HepG2 (cell line): ENCODE results near the gene SAP130. TPM values are rescaled to one million over a fixed set of nuclear protein-coding genes. Genes with fewer than 3 reads are reported as not detected.
A peak's percentile ranks its signal among the peaks of the same experiment; 100 is the strongest.

Experiments
- FOXC1 ChIP-seq: sonication (generic); formaldehyde crosslinking; IDR thresholded peaks from 2 replicates; pipeline ENCODE4 v1.8.0; 2022; ENCODE audit warnings: mild to moderate bottlenecking, missing genetic modification reagents, borderline replicate concordance
- IKZF1 ChIP-seq: fragments of 450-650 bp; IDR thresholded peaks from 2 replicates; pipeline ENCODE4 v1.7.1; 2016
- SATB2 ChIP-seq: sonication (generic); formaldehyde crosslinking; IDR thresholded peaks from 2 replicates; pipeline ENCODE4 v1.5.0; 2020; ENCODE audit warnings: missing genetic modification reagents
- SP1 ChIP-seq, 2 experiments: fragments of 450-650 bp in 1 of 2; sonication (generic) in 1 of 2; formaldehyde crosslinking in 1 of 2; IDR thresholded peaks; 2 replicates each; pipeline versions ENCODE4 v1.4.0 to v1.6.1; 2016 to 2020; ENCODE audit warnings: missing genetic modification reagents in 1 of 2
- TBX2 ChIP-seq: sonication (generic); formaldehyde crosslinking; IDR thresholded peaks from 2 replicates; pipeline ENCODE4 v1.5.0; 2020; ENCODE audit warnings: missing genetic modification reagents, mild to moderate bottlenecking, borderline replicate concordance
- THAP11 ChIP-seq: IDR thresholded peaks from 2 replicates; pipeline ENCODE4 v1.6.1; 2016; ENCODE audit warnings: missing biosample characterization, missing genetic modification reagents
- ZBTB20 ChIP-seq: sonication (generic); formaldehyde crosslinking; IDR thresholded peaks from 2 replicates; pipeline ENCODE4 v1.8.1; 2023; ENCODE audit warnings: missing genetic modification reagents, low read depth, mild to moderate bottlenecking, borderline replicate concordance
- ZEB1 ChIP-seq: IDR thresholded peaks from 2 replicates; pipeline ENCODE4 v1.6.1; 2012; ENCODE audit warnings: mild to moderate bottlenecking, low read depth, inconsistent platforms; ENCODE audit not compliant: insufficient replicate concordance
- ZFP1 ChIP-seq: IDR thresholded peaks from 2 replicates; pipeline ENCODE4 v1.6.1; 2016
- ZNF124 ChIP-seq: sonication (generic); formaldehyde crosslinking; IDR thresholded peaks from 2 replicates; pipeline ENCODE4 v1.4.0; 2020; ENCODE audit warnings: missing genetic modification reagents
- ZNF230 ChIP-seq: sonication (generic); formaldehyde crosslinking; IDR thresholded peaks from 2 replicates; pipeline ENCODE4 v1.4.0; 2020; ENCODE audit warnings: mild to moderate bottlenecking, missing genetic modification reagents
- ZNF44 ChIP-seq: sonication (generic); formaldehyde crosslinking; IDR thresholded peaks from 2 replicates; pipeline ENCODE4 v1.5.1; 2020; ENCODE audit warnings: mild to moderate bottlenecking, missing genetic modification reagents
- ZNF446 ChIP-seq: sonication (generic); formaldehyde crosslinking; IDR thresholded peaks from 2 replicates; pipeline ENCODE4 v1.5.0; 2020; ENCODE audit warnings: mild to moderate bottlenecking, missing genetic modification reagents
- ZNF530 ChIP-seq: sonication (generic); formaldehyde crosslinking; IDR thresholded peaks from 2 replicates; pipeline ENCODE4 v1.5.0; 2020; ENCODE audit warnings: low read depth, mild to moderate bottlenecking, missing genetic modification reagents
- ZNF552 ChIP-seq: sonication (generic); formaldehyde crosslinking; IDR thresholded peaks from 2 replicates; pipeline ENCODE4 v1.9.0; 2022; ENCODE audit warnings: missing genetic modification reagents, mild to moderate bottlenecking, borderline replicate concordance
- ZNF598 ChIP-seq: sonication (generic); formaldehyde crosslinking; IDR thresholded peaks from 2 replicates; pipeline ENCODE4 v1.5.1; 2020; ENCODE audit warnings: mild to moderate bottlenecking, missing genetic modification reagents, borderline replicate concordance
- ZNF605 ChIP-seq: sonication (generic); formaldehyde crosslinking; IDR thresholded peaks from 2 replicates; pipeline ENCODE4 v1.8.0; 2022; ENCODE audit warnings: mild to moderate bottlenecking, missing genetic modification reagents
- ZNF776 ChIP-seq: sonication (generic); formaldehyde crosslinking; IDR thresholded peaks from 2 replicates; pipeline ENCODE4 v1.4.0; 2020; ENCODE audit warnings: mild to moderate bottlenecking, missing genetic modification reagents
- ZNF781 ChIP-seq: sonication (generic); formaldehyde crosslinking; IDR thresholded peaks from 2 replicates; pipeline ENCODE4 v1.5.1; 2020; ENCODE audit warnings: borderline replicate concordance, mild to moderate bottlenecking, missing genetic modification reagents; ENCODE audit errors: not compliant biosample characterization
- polyA plus RNA-seq, 8 experiments: library from polyadenylated mRNA; depleted of rRNA in 3 of 8; stranded (reverse) in 7 of 8; unstranded in 1 of 8; fragments of >200 nt; fragmentation: Illumina TruSeq in 4 of 8; extraction: Trizol in 4 of 8; gene quantifications; 2 replicates each; pipeline versions ENCODE4 v1.2.1 to v1.2.3, GENCODE V29; 2011 to 2016; ENCODE audit warnings: low read depth in 4 of 8, missing spikeins in 1 of 8, mixed read lengths in 1 of 8; ENCODE audit not compliant: insufficient read depth in 1 of 8
- total RNA-seq, 5 experiments: library from RNA; depleted of rRNA; stranded (reverse); fragments of >200 nt; fragmentation: Illumina TruSeq; extraction: Trizol; gene quantifications; 2 replicates each; pipeline ENCODE4 v1.2.3, GENCODE V29; 2016; ENCODE audit warnings: low read depth in 1 of 5
- TF ChIP-seq, protein P1 (sequence below), 2 experiments: IDR thresholded peaks; 2 replicates each; pipeline ENCODE4 v1.6.1; 2011 to 2012; ENCODE audit warnings: low read length in 2 of 2, borderline replicate concordance in 1 of 2, low read depth in 1 of 2, mild to moderate bottlenecking in 1 of 2, moderate library complexity in 1 of 2
- TF ChIP-seq, protein P2 (sequence below): sonication (generic); formaldehyde crosslinking; IDR thresholded peaks from 2 replicates; pipeline ENCODE4 v1.8.1; 2022; ENCODE audit warnings: low read depth, mild to moderate bottlenecking, missing genetic modification reagents
- TF ChIP-seq, protein P3 (sequence below): sonication (generic); formaldehyde crosslinking; IDR thresholded peaks from 2 replicates; pipeline ENCODE4 v1.4.0; 2020; ENCODE audit warnings: missing genetic modification reagents, low read depth, mild to moderate bottlenecking, borderline replicate concordance

The SAP130 gene
- total and polyA plus RNA-seq, 2 of the 13 experiments (the other 11 are each of a cell fraction or from before 2014, with no cell fraction given): 11.1 to 18.6 TPM

DNA sequence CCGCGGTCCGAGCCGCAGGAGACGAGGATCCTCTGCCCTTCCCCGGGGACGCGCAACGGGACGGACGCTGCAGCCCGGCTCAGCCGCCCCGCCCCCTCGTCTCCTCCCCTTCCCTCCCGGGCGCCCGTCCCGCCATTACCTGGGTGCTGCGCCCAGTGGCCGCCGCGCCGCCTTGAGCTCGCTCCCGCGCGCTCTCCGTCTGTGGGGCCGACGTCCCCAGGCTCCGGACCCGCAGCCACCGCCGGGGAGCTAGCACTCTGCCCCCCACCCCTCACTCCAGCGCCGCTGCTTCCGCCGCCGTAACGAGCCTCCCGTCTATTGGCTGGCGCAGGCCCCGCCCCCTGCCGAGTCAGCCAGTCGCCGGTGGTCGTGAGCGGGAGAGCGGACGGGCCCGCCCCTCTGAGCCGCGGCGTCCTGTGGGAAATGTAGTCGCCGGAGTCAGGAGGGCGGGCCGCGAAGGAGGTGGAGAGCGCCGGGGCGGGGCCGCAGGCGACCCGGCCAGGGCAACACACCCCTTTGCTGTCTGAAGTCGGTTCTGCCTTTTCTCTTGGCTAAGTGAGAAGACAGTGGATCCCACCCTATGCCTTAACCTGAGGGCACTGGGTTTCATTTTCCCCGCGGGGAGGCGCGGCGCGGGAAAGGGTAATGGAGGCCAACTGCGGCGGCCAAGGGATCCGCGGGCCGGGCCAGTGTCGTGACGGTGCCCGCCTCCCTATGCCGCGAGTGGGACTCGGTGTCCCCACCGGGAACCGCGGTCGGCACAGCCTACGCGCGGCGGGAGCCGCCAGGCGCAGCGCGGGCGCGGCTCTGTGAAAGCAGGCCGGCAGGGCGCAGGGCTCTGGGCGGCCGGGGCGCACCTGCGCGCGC, at the start of gene SAP130 (continued):
- TF ChIP-seq ZNF124 (CRISPR knock-in tag): peak; percentile 73; the same call in 1 of the 2 replicates
- TF ChIP-seq THAP11 (CRISPR knock-in tag): peak; percentile 99
- 0 out of 2 replicates have a peak, but pooled peaks have one; percentile 23 for TF ChIP-seq ZBTB20 (CRISPR knock-in tag)
- no peak for TF ChIP-seq ZEB1
- TF ChIP-seq FOXC1 (CRISPR knock-in tag): peak; percentile 64; the same call in 1 of the 2 replicates
- peak; percentile 31; the same call in 1 of the 2 replicates for TF ChIP-seq ZNF230 (CRISPR knock-in tag)
- TF ChIP-seq SATB2 (CRISPR knock-in tag): 0 out of 2 replicates have a peak, but pooled peaks have one; percentile 23
- TF ChIP-seq, protein P1, sequence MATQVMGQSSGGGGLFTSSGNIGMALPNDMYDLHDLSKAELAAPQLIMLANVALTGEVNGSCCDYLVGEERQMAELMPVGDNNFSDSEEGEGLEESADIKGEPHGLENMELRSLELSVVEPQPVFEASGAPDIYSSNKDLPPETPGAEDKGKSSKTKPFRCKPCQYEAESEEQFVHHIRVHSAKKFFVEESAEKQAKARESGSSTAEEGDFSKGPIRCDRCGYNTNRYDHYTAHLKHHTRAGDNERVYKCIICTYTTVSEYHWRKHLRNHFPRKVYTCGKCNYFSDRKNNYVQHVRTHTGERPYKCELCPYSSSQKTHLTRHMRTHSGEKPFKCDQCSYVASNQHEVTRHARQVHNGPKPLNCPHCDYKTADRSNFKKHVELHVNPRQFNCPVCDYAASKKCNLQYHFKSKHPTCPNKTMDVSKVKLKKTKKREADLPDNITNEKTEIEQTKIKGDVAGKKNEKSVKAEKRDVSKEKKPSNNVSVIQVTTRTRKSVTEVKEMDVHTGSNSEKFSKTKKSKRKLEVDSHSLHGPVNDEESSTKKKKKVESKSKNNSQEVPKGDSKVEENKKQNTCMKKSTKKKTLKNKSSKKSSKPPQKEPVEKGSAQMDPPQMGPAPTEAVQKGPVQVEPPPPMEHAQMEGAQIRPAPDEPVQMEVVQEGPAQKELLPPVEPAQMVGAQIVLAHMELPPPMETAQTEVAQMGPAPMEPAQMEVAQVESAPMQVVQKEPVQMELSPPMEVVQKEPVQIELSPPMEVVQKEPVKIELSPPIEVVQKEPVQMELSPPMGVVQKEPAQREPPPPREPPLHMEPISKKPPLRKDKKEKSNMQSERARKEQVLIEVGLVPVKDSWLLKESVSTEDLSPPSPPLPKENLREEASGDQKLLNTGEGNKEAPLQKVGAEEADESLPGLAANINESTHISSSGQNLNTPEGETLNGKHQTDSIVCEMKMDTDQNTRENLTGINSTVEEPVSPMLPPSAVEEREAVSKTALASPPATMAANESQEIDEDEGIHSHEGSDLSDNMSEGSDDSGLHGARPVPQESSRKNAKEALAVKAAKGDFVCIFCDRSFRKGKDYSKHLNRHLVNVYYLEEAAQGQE (IDR thresholded peaks at IDR 0.05; ENCODE audit: borderline replicate concordance in 1 of 2, low read depth in 1 of 2, low read length in 2 of 2): no peak; a peak in 1 of 4 replicates
- no peak for TF ChIP-seq ZNF446 (CRISPR knock-in tag)
- TF ChIP-seq ZNF598 (CRISPR knock-in tag): peak; percentile 76; the same call in 1 of the 2 replicates
- TF ChIP-seq ZNF776: peak; percentile 83
- no peak for TF ChIP-seq IKZF1
- TF ChIP-seq ZNF605: peak; percentile 81; the same call in 1 of the 2 replicates
- 0 out of 2 replicates have a peak, but pooled peaks have one; percentile 82 for TF ChIP-seq ZNF44 (CRISPR knock-in tag)
- TF ChIP-seq ZNF781: peak; percentile 53
- TF ChIP-seq SP1 (IDR thresholded peaks at IDR 0.05): 0 out of 2 replicates have a peak, but pooled peaks have one; percentile 30
- TF ChIP-seq SP1 (CRISPR knock-in tag; IDR thresholded peaks at IDR 0.05): peak; percentile 96
- TF ChIP-seq ZFP1 (CRISPR knock-in tag): no peak
- TF ChIP-seq ZNF530: no peak
- peak; percentile 73; the same call in 1 of the 2 replicates for TF ChIP-seq ZNF552 (CRISPR knock-in tag)
- TF ChIP-seq, protein P2, sequence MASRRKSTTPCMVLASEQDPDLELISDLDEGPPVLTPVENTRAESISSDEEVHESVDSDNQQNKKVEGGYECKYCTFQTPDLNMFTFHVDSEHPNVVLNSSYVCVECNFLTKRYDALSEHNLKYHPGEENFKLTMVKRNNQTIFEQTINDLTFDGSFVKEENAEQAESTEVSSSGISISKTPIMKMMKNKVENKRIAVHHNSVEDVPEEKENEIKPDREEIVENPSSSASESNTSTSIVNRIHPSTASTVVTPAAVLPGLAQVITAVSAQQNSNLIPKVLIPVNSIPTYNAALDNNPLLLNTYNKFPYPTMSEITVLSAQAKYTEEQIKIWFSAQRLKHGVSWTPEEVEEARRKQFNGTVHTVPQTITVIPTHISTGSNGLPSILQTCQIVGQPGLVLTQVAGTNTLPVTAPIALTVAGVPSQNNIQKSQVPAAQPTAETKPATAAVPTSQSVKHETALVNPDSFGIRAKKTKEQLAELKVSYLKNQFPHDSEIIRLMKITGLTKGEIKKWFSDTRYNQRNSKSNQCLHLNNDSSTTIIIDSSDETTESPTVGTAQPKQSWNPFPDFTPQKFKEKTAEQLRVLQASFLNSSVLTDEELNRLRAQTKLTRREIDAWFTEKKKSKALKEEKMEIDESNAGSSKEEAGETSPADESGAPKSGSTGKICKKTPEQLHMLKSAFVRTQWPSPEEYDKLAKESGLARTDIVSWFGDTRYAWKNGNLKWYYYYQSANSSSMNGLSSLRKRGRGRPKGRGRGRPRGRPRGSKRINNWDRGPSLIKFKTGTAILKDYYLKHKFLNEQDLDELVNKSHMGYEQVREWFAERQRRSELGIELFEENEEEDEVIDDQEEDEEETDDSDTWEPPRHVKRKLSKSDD: no peak
- TF ChIP-seq TBX2 (CRISPR knock-in tag): peak; percentile 63; the same call in 1 of the 2 replicates
- TF ChIP-seq, protein P3, sequence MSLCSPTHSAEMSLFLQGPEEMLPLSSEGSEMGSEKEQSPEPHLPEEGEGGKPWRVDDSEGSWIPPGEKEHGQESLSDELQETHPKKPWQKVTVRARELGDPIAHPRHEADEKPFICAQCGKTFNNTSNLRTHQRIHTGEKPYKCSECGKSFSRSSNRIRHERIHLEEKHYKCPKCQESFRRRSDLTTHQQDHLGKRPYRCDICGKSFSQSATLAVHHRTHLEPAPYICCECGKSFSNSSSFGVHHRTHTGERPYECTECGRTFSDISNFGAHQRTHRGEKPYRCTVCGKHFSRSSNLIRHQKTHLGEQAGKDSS (CRISPR knock-in tag): peak; percentile 91; the same call in 1 of the 2 replicates
